Fibroblast of lung (primary cell): ENCODE results near the gene COL15A1. TPM values are rescaled to one million over a fixed set of nuclear protein-coding genes. Genes with fewer than 3 reads are reported as not detected.

ENCODE experiments used
- DNase-seq, 2 donors: peaks; one replicate each; pipeline versions ENCODE4 v3.0.0 to v3.0.0-alpha.2; 2010; ENCODE audit warnings: low read depth in 2 of 2
- H2AFZ ChIP-seq: 2 replicates; pipeline ENCODE4 v1.5.1; 2012; ENCODE audit warnings: low read length, control low read depth, inconsistent platforms
- H3K27ac ChIP-seq: 2 replicates; pipeline ENCODE4 v1.5.1; 2011; ENCODE audit warnings: low read length, control low read depth; ENCODE audit not compliant: insufficient read depth
- H3K27me3 ChIP-seq: 2 replicates; pipeline ENCODE4 v1.5.1; 2011; ENCODE audit warnings: mild to moderate bottlenecking, low read length; ENCODE audit not compliant: control insufficient read depth, insufficient read depth
- H3K36me3 ChIP-seq: 2 replicates; pipeline ENCODE4 v1.5.1; 2011; ENCODE audit warnings: low read length; ENCODE audit not compliant: control insufficient read depth, insufficient read depth
- H3K4me1 ChIP-seq: 2 replicates; pipeline ENCODE4 v1.5.1; 2011; ENCODE audit warnings: low read length; ENCODE audit not compliant: control insufficient read depth, insufficient read depth; ENCODE audit errors: extremely low read depth
- H3K4me2 ChIP-seq: 2 replicates; pipeline ENCODE4 v1.5.1; 2011; ENCODE audit warnings: low read length, control low read depth; ENCODE audit not compliant: insufficient read depth; ENCODE audit errors: extremely low read depth
- H3K4me3 ChIP-seq, 4 experiments: fragments of 200-600 bp in 1 of 4; sonication (generic) in 1 of 4; replicated peaks in 1 of 4; 2 replicates each; pipeline ENCODE4 v1.5.1; 2011 to 2016; ENCODE audit warnings: low read length in 4 of 4, low read depth in 3 of 4, mild to moderate bottlenecking in 3 of 4, control low read depth in 2 of 4, inconsistent platforms in 1 of 4, mixed read lengths in 1 of 4; ENCODE audit not compliant: insufficient read depth in 1 of 4; ENCODE audit errors: control extremely low read depth in 1 of 4
- H3K79me2 ChIP-seq: 2 replicates; pipeline ENCODE4 v1.5.1; 2012; ENCODE audit warnings: mild to moderate bottlenecking, low read length, inconsistent platforms; ENCODE audit not compliant: control insufficient read depth, insufficient read depth
- H3K9ac ChIP-seq: 2 replicates; pipeline ENCODE4 v1.5.1; 2011; ENCODE audit warnings: mild to moderate bottlenecking, low read length, control low read depth; ENCODE audit not compliant: insufficient read depth
- H3K9me3 ChIP-seq: 2 replicates; pipeline ENCODE4 v1.5.1; 2012; ENCODE audit warnings: low read depth, low read length; ENCODE audit not compliant: control insufficient read depth, insufficient read depth
- H4K20me1 ChIP-seq: 2 replicates; pipeline ENCODE4 v1.5.1; 2011; ENCODE audit warnings: low read length; ENCODE audit not compliant: control insufficient read depth, insufficient read depth; ENCODE audit errors: extremely low read depth
- EZH2 ChIP-seq: IDR thresholded peaks from 2 replicates; pipeline ENCODE4 v1.5.1; 2012; ENCODE audit warnings: low read length, control low read depth, mild to moderate bottlenecking; ENCODE audit errors: missing control alignments
- polyA plus RNA-seq, 2 donors: library from polyadenylated mRNA; depleted of rRNA in 1 of 2; stranded (reverse) in 1 of 2; unstranded in 1 of 2; fragments of >200 nt; gene quantifications; 2 replicates each; pipeline ENCODE4 v1.2.1, GENCODE V29; 2011 to 2012; ENCODE audit warnings: missing spikeins in 1 of 2
- total RNA-seq: library from RNA; depleted of rRNA; stranded (reverse); fragments of >200 nt; gene quantifications from 2 replicates; pipeline ENCODE4 v1.2.1, GENCODE V29; 2014
- TF ChIP-seq, protein P1 (sequence below), 2 donors: IDR thresholded peaks in 1 of 2; conservative IDR thresholded peaks in 1 of 2; 1 replicate in 1 of 2; 2 replicates in 1 of 2; pipeline ENCODE4 v1.5.1; 2011 to 2012; ENCODE audit warnings: low read length in 2 of 2, control low read depth in 1 of 2, inconsistent platforms in 1 of 2, low read depth in 1 of 2, mild to moderate bottlenecking in 1 of 2

COL15A1 gene
- total and polyA plus RNA-seq, 2 donors (not counting 1 experiment from before 2014, with no cell fraction given) = 13.3 to 41.0 TPM

DNA sequence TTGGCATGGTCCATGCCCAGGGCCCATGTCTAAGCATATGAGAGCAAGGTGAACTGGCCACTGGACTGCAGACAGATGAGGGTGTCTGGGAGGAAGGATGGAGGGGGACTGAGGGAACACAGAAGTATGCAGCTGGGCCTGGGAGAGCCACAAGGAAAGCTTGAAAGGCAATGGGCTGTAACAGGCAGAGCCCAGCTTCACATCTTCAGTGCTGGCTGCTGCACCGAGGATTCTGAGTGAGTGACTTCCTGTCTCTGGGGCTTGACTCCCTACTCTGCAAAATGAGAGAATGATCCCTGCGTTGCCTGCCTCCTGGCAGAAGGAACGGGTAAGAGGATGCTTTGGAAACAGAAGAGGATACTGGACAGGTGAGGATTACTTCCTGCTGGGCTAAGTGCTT, 29.0 kb downstream of the COL15A1 start:
- Histone ChIP-seq H3K4me3 (no peak overlapping the region), H4K20me1 (no peaks in the 10 kb centered on the region), H3K9me3 (no peaks in the 10 kb centered on the region), H3K9ac (no peak overlapping the region), H3K79me2 (no peaks in the 10 kb centered on the region), H3K4me1 (peaks cover 14% of the 10 kb centered on the region), H3K27me3 (peaks cover 4% of the 10 kb centered on the region), H3K27ac (no peak overlapping the region), H2AFZ (no peak overlapping the region), H3K4me2 (peak overlapping the region; percentile 26), H3K36me3 (no peaks in the 10 kb centered on the region)
- DNase-seq = no peak
- TF ChIP-seq, protein P1, sequence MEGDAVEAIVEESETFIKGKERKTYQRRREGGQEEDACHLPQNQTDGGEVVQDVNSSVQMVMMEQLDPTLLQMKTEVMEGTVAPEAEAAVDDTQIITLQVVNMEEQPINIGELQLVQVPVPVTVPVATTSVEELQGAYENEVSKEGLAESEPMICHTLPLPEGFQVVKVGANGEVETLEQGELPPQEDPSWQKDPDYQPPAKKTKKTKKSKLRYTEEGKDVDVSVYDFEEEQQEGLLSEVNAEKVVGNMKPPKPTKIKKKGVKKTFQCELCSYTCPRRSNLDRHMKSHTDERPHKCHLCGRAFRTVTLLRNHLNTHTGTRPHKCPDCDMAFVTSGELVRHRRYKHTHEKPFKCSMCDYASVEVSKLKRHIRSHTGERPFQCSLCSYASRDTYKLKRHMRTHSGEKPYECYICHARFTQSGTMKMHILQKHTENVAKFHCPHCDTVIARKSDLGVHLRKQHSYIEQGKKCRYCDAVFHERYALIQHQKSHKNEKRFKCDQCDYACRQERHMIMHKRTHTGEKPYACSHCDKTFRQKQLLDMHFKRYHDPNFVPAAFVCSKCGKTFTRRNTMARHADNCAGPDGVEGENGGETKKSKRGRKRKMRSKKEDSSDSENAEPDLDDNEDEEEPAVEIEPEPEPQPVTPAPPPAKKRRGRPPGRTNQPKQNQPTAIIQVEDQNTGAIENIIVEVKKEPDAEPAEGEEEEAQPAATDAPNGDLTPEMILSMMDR (conservative IDR thresholded peaks at IDR 0.05 in 1 of 2, IDR thresholded peaks at IDR 0.05 in 1 of 2; ENCODE audit: low read depth in 1 of 2, low read length in 2 of 2) = no peak
- no peak for TF ChIP-seq EZH2

DNA sequence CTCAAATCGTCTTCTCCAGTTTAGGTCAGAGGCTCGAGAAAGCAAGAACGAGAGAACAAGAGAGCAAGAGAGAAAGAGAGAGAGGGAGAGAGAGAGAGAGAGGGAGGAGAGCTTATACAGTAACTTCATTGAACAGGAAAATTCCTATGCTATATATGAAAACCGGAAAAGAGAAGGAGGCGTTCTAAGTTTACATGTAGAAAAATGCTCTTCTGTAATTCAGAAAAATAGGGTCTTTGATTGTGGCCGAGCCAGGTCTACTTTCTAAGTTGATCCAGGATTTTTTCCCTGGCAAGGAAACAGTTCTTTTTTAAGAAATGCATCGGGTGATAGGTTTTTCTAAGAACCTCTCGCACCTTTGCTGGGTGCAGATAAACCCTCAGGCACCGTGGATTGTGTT, 29.5 kb downstream of the COL15A1 start:
- Histone ChIP-seq H3K36me3 (no peaks in the 10 kb centered on the region), H3K9me3 (no peaks in the 10 kb centered on the region), H3K27me3 (peaks cover 4% of the 10 kb centered on the region), H3K79me2 (no peaks in the 10 kb centered on the region), H3K9ac (no peak overlapping the region), H3K27ac (no peak overlapping the region), H2AFZ (no peak overlapping the region), H3K4me2 (peak overlapping the region; percentile 26), H4K20me1 (no peaks in the 10 kb centered on the region), H3K4me3 (no peak overlapping the region), H3K4me1 (peaks cover 14% of the 10 kb centered on the region)
- no peak for DNase-seq
- TF ChIP-seq, protein P1 (conservative IDR thresholded peaks at IDR 0.05 in 1 of 2, IDR thresholded peaks at IDR 0.05 in 1 of 2; ENCODE audit: low read depth in 1 of 2, low read length in 2 of 2) = no peak
- TF ChIP-seq EZH2 = no peak

DNA sequence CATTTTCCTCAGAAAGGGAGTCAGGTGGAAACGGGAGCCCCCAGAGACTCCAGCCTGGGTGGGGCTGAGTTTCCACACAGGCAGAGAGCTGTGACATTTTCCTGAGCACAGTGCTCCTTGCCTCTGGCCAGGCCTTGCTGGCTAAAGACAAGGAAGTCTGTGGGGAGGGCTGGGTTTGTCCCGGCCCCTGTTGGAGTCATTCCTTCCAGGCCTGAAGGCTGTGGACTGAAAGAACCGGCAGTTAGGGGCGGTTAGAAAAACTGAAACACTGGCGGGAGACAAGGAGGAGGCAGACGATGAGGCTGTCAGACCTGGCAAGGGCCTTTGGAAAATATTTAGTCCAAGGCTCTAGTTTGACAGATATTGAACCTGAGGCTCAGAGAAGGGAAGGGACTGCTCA, 29.9 kb downstream of the COL15A1 start:
- Histone ChIP-seq H3K4me3 (no peak overlapping the region), H3K9me3 (no peaks in the 10 kb centered on the region), H4K20me1 (no peaks in the 10 kb centered on the region), H2AFZ (no peak overlapping the region), H3K4me1 (peaks cover 14% of the 10 kb centered on the region), H3K27ac (no peak overlapping the region), H3K36me3 (no peaks in the 10 kb centered on the region), H3K9ac (no peak overlapping the region), H3K79me2 (no peaks in the 10 kb centered on the region), H3K27me3 (peaks cover 4% of the 10 kb centered on the region), H3K4me2 (no peak overlapping the region)
- DNase-seq = no peak
- no peak for TF ChIP-seq EZH2
- TF ChIP-seq, protein P1 (conservative IDR thresholded peaks at IDR 0.05 in 1 of 2, IDR thresholded peaks at IDR 0.05 in 1 of 2; ENCODE audit: low read depth in 1 of 2, low read length in 2 of 2) = no peak
